Endothelial cell of umbilical vein (primary cell): ENCODE data around the gene FNIP1. TPM values are rescaled to one million over a fixed set of nuclear protein-coding genes. Genes with fewer than 3 reads are reported as not detected.

Source experiments
- BruUV-seq: library from RNA; stranded (reverse); fragments of 400-500 nt; replicated peaks from 2 replicates; lab custom pipeline; 2021; lab: Mats Ljungman, UMichigan
- CTCF ChIA-PET: fragments of 300-600, 350-600 bp; sonication (Branson Sonifier 250); formaldehyde crosslinking; loops from one replicate; lab custom pipeline; 2021; ENCODE audit warnings: antibody characterized with exemption, inconsistent platforms; lab: Charles Lee
- POLR2A ChIA-PET: fragments of 300-600, 350-600 bp; sonication (Branson Sonifier 250); formaldehyde crosslinking; loops from one replicate; lab custom pipeline; 2021; ENCODE audit warnings: antibody characterized with exemption, inconsistent platforms; lab: Charles Lee
- DNase-seq: peaks from one replicate; pipeline ENCODE4 v3.0.0-alpha.2; 2011; ENCODE audit warnings: low read depth, low spot score
- FAIRE-seq: peaks from 2 replicates; lab custom pipeline; 2011; peaks lifted over from hg19 to GRCh38; lab: Jason Lieb, UNC
- H2AFZ ChIP-seq: 2 replicates; pipeline ENCODE4 v1.6.0; 2012; ENCODE audit warnings: low read depth, low read length, control low read depth, inconsistent platforms
- H3K27ac ChIP-seq: 2 replicates; pipeline ENCODE4 v1.5.1; 2011; ENCODE audit warnings: low read depth, mild to moderate bottlenecking, control low read depth, low read length, moderate library complexity; ENCODE audit not compliant: insufficient read depth
- H3K27me3 ChIP-seq, 2 experiments: 2 replicates each; pipeline versions ENCODE4 v1.6.0 to v1.6.1; 2011; ENCODE audit warnings: low read length in 2 of 2, mixed read lengths in 1 of 2; ENCODE audit not compliant: control insufficient read depth in 2 of 2, insufficient read depth in 2 of 2
- H3K36me3 ChIP-seq, 2 experiments: 2 replicates in 1 of 2; 3 replicates in 1 of 2; pipeline ENCODE4 v1.5.1; 2011; ENCODE audit warnings: low read length in 2 of 2, mild to moderate bottlenecking in 1 of 2, moderate library complexity in 1 of 2; ENCODE audit not compliant: control insufficient read depth in 2 of 2, insufficient read depth in 2 of 2; ENCODE audit errors: extremely low read depth in 1 of 2
- H3K4me1 ChIP-seq: 3 replicates; pipeline ENCODE4 v1.5.1; 2011; ENCODE audit warnings: mild to moderate bottlenecking, low read length; ENCODE audit not compliant: control insufficient read depth, insufficient read depth; ENCODE audit errors: extremely low read depth
- H3K4me2 ChIP-seq: 2 replicates; pipeline ENCODE4 v1.6.1; 2011; ENCODE audit warnings: low read length, control low read depth, mixed read lengths; ENCODE audit not compliant: insufficient read depth
- H3K4me3 ChIP-seq, 3 experiments: fragments of 200-600 bp in 1 of 3; sonication (generic), shearing (Covaris generic) in 1 of 3; replicated peaks in 1 of 3; 2 replicates each; pipeline ENCODE4 v1.5.1; 2011 to 2016; ENCODE audit warnings: control low read depth in 3 of 3, low read length in 3 of 3, mild to moderate bottlenecking in 2 of 3, inconsistent platforms in 1 of 3, low read depth in 1 of 3, moderate library complexity in 1 of 3; ENCODE audit not compliant: insufficient read depth in 1 of 3
- H3K79me2 ChIP-seq: 2 replicates; pipeline ENCODE4 v1.6.0; 2012; ENCODE audit warnings: low read length, inconsistent platforms; ENCODE audit not compliant: control insufficient read depth, insufficient read depth
- H3K9ac ChIP-seq: replicated peaks from 2 replicates; pipeline ENCODE3; 2011; ENCODE audit warnings: low read length, control low read depth; ENCODE audit not compliant: insufficient read depth; ENCODE audit errors: extremely low read depth
- H3K9me1 ChIP-seq: replicated peaks from 3 replicates; pipeline ENCODE4 v1.6.0; 2011; ENCODE audit warnings: mild to moderate bottlenecking, low read length; ENCODE audit not compliant: control insufficient read depth, insufficient read depth; ENCODE audit errors: extremely low read depth
- H3K9me3 ChIP-seq: replicated peaks from 2 replicates; pipeline ENCODE4 v1.5.1; 2012; ENCODE audit warnings: low read length, inconsistent platforms; ENCODE audit not compliant: control insufficient read depth, insufficient read depth
- H4K20me1 ChIP-seq: replicated peaks from 2 replicates; pipeline ENCODE3; 2011; ENCODE audit warnings: mild to moderate bottlenecking, low read length; ENCODE audit not compliant: control insufficient read depth, insufficient read depth; ENCODE audit errors: extremely low read depth
- EZH2 ChIP-seq: IDR thresholded peaks from 2 replicates; pipeline ENCODE4 v1.6.1; 2012; ENCODE audit warnings: borderline replicate concordance, low read depth, mild to moderate bottlenecking, moderate library complexity, low read length, inconsistent platforms; ENCODE audit not compliant: severe bottlenecking
- JUN ChIP-seq: IDR thresholded peaks from 2 replicates; pipeline ENCODE4 v1.6.1; 2011; ENCODE audit warnings: borderline replicate concordance, low read depth; ENCODE audit not compliant: insufficient read length, insufficient read depth
- POLR2A ChIP-seq: IDR thresholded peaks from 2 replicates; pipeline ENCODE4 v1.6.1; 2012; ENCODE audit warnings: low read depth, mild to moderate bottlenecking, control low read depth, low read length
- POLR2AphosphoS5 ChIP-seq: IDR thresholded peaks from 2 replicates; pipeline ENCODE4 v1.6.1; 2012; ENCODE audit warnings: low read depth, mild to moderate bottlenecking, control low read depth, low read length, moderate library complexity; ENCODE audit not compliant: insufficient read depth
- dilution Hi-C: fragments of 300-500 bp; cut with MboI; formaldehyde crosslinking; loops from one replicate; pipeline ENCODE4 v1.15.0; 2019; ENCODE audit warnings: low sequenced_read_pairs; ENCODE audit not compliant: extremely low pct_ligation_motif_present
- intact Hi-C: fragments of 100-400 bp; cut with micrococcal nuclease; formaldehyde crosslinking; loops from one replicate; pipeline ENCODE4 v1.10.0; 2022
- polyA plus RNA-seq, 4 experiments: library from polyadenylated mRNA; depleted of rRNA in 3 of 4; stranded (reverse) in 3 of 4; unstranded in 1 of 4; fragments of >200 nt; gene quantifications; 2 replicates each; pipeline versions ENCODE4 v1.2.1 to v1.2.3, GENCODE V29; 2011 to 2012; ENCODE audit warnings: missing spikeins in 1 of 4
- total RNA-seq: library from RNA; stranded (reverse); gene quantifications from 2 replicates; pipeline ENCODE4 v1.2.3, GENCODE V29; 2021
- TF ChIP-seq, protein P1 (sequence below): IDR thresholded peaks from 2 replicates; pipeline ENCODE4 v1.6.1; 2011; ENCODE audit not compliant: insufficient read depth, insufficient read length
- TF ChIP-seq, protein P2 (sequence below), 2 donors: IDR thresholded peaks; 1 replicate in 1 of 2; 2 replicates in 1 of 2; pipeline ENCODE4 v1.5.1; 2011; ENCODE audit warnings: low read length in 2 of 2, mild to moderate bottlenecking in 2 of 2, moderate library complexity in 2 of 2, control low read depth in 1 of 2, inconsistent platforms in 1 of 2, low read depth in 1 of 2; ENCODE audit not compliant: insufficient read depth in 1 of 2; ENCODE audit errors: extremely low read depth in 1 of 2

The FNIP1 gene
- total and polyA plus RNA-seq, 2 donors (not counting 3 experiments of a cell fraction or from before 2014, with no cell fraction given): 5.9 to 27.3 TPM

DNA sequence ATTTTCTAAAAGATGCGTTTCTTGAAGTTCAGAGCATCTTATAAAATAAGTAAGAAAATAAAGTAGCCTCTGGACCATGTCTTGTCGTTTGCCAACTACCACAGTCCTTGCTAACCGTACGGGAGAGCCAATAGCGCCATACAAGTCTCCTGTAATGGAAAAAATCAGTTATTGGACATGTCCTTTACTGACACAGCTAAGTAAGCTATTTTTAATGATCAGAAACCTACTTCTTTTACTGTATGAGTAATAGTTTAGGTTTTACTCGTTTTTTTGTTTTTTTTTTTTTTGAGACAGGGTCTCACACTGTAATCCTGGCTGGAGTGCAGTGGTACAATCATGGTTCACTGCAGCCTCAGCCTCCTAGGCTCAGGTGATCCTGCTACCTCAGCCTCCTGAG, 124.0 kb downstream of the FNIP1 start:
- H2AFZ ChIP-seq: no peak overlapping the region
- intact Hi-C loops: no loop called here
- H3K9me1 ChIP-seq: no peaks in the 10 kb centered on the region
- ChIA-PET POLR2A (no interaction called here), CTCF (interaction anchor here (1.3 kb wide), 1 partner anchor 15 kb away, joined by 3 read pairs; no protein-coding TSS in a partner anchor)
- no peaks in the 10 kb centered on the region for H4K20me1 ChIP-seq
- DNase-seq (no peak), FAIRE-seq (no peak)
- H3K4me1 ChIP-seq: no peaks in the 10 kb centered on the region
- H3K4me3 ChIP-seq: no peak overlapping the region
- dilution Hi-C loops: no loop called here
- BruUV-seq: no TSS peak
- no peak overlapping the region for H3K27ac ChIP-seq
- H3K79me2 ChIP-seq: no peaks in the 10 kb centered on the region
- no peak overlapping the region for H3K9ac ChIP-seq
- no peak for TF ChIP-seq EZH2
- peaks cover 17 to 27% of the 10 kb centered on the region in 2 experiments for H3K36me3 ChIP-seq
- H3K27me3 ChIP-seq: no peaks in the 10 kb centered on the region
- H3K4me2 ChIP-seq: no peak overlapping the region
- H3K9me3 ChIP-seq: no peaks in the 10 kb centered on the region

DNA sequence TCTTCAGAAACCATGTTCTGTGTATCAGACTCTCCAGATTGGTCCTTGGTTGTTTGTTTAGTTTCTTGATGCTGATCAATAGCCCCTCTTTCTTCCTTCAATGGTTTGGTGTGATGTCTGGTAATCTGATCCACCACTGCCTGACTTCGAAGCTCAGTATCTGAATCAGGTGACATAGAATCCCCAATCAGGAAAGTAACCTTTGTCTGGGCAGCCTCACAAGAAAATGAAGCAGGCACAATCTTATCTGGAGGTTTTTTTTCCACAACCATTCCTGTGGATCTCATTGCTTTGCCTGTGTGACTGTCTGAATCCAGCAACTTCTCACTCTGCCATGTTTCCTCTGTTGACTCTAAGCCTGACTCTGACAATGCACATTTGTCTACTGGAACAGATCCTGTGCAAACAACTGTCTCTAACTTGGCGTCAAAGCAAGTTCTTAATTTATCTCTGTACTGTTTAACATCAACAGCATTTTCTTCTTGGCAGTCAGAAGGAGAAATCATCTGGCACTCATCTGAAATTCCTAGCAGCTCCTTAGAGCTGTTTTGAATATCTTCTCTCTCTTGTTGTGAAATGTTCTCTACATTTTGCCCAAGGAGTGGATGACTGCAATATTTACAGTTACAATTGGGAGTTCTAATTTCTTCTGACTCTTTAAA, 124.7 kb downstream of the FNIP1 start:
- Histone ChIP-seq H3K9ac (no peak overlapping the region), H3K36me3 (peaks cover 16 to 22% of the 10 kb centered on the region in 2 experiments), H3K79me2 (no peaks in the 10 kb centered on the region), H4K20me1 (no peaks in the 10 kb centered on the region), H3K27ac (no peak overlapping the region), H3K4me3 (no peak overlapping the region), H3K4me1 (no peaks in the 10 kb centered on the region), H3K9me3 (no peaks in the 10 kb centered on the region), H2AFZ (no peak overlapping the region), H3K4me2 (no peak overlapping the region), H3K9me1 (no peaks in the 10 kb centered on the region), H3K27me3 (no peaks in the 10 kb centered on the region)
- DNase-seq (peak; percentile 41), FAIRE-seq (no peak)
- CTCF ChIA-PET: interaction anchor here (1.3 kb wide), 1 partner anchor 16 kb away, joined by 3 read pairs; no protein-coding TSS in a partner anchor
- intact Hi-C loops: no loop called here
- BruUV-seq: no TSS peak
- POLR2A ChIA-PET: no interaction called here
- TF ChIP-seq, protein P1, sequence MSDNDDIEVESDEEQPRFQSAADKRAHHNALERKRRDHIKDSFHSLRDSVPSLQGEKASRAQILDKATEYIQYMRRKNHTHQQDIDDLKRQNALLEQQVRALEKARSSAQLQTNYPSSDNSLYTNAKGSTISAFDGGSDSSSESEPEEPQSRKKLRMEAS: no peak
- TF ChIP-seq POLR2A (no peak), JUN (no peak), POLR2AphosphoS5 (no peak)
- TF ChIP-seq, protein P2, sequence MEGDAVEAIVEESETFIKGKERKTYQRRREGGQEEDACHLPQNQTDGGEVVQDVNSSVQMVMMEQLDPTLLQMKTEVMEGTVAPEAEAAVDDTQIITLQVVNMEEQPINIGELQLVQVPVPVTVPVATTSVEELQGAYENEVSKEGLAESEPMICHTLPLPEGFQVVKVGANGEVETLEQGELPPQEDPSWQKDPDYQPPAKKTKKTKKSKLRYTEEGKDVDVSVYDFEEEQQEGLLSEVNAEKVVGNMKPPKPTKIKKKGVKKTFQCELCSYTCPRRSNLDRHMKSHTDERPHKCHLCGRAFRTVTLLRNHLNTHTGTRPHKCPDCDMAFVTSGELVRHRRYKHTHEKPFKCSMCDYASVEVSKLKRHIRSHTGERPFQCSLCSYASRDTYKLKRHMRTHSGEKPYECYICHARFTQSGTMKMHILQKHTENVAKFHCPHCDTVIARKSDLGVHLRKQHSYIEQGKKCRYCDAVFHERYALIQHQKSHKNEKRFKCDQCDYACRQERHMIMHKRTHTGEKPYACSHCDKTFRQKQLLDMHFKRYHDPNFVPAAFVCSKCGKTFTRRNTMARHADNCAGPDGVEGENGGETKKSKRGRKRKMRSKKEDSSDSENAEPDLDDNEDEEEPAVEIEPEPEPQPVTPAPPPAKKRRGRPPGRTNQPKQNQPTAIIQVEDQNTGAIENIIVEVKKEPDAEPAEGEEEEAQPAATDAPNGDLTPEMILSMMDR (IDR thresholded peaks at IDR 0.05; ENCODE audit: extremely low read depth in 1 of 2, insufficient read depth in 1 of 2, low read depth in 1 of 2, low read length in 2 of 2): no peak
- dilution Hi-C loops: no loop called here
